ENCODE data around the gene TMEM109. TPM values are rescaled to one million over a fixed set of nuclear protein-coding genes. Genes with fewer than 3 reads are reported as not detected.

Gene TMEM109
- total and polyA plus RNA-seq, 8 donors = 82.9 to 130 (median 92.7) TPM

- Histone ChIP-seq H3K4me1 (peaks cover 15 to 48% of the 10 kb centered on the region in 2 donors), H3K27ac (no peak overlapping the region), H3K36me3 (no peaks in the 10 kb centered on the region), H3K4me3 (no peak overlapping the region), H3K9me3 (no peaks in the 10 kb centered on the region), H3K27me3 (no peaks in the 10 kb centered on the region)
- DNase-seq (no peak), ATAC-seq (no peak)
- TF ChIP-seq CTCF (IDR thresholded peaks at IDR 0.05) = no peak
- intact Hi-C loops (cut with DNase I) = no loop called here
These were observed 1.6 kb upstream of the TMEM109 start for GRCh38 chr11:60912223-60912850.

GRCh38 chr11:60912851-60913528, 968 bp upstream of the TMEM109 start:
- Histone ChIP-seq H3K4me3 (peak overlapping the region; percentile 73 to 74), H3K36me3 (no peaks in the 10 kb centered on the region), H3K9me3 (no peaks in the 10 kb centered on the region), H3K27ac (peak overlapping the region; percentile 88 to 94), H3K4me1 (peaks cover 15 to 50% of the 10 kb centered on the region in 2 donors), H3K27me3 (no peaks in the 10 kb centered on the region)
- intact Hi-C loops (cut with DNase I) = no loop called here
- ATAC-seq (no peak), DNase-seq (peak in 1 of 4 donors; percentile 35)
- TF ChIP-seq CTCF (IDR thresholded peaks at IDR 0.05) = no peak

- Histone ChIP-seq H3K27me3 (no peaks in the 10 kb centered on the region), H3K27ac (peak overlapping the region; percentile 88 to 94), H3K4me1 (peaks cover 15 to 67% of the 10 kb centered on the region in 2 donors), H3K36me3 (peaks cover 0 to 3% of the 10 kb centered on the region in 2 donors), H3K9me3 (no peaks in the 10 kb centered on the region), H3K4me3 (peak overlapping the region; percentile 73 to 74)
- peak; percentile 51 for ATAC-seq
- TF ChIP-seq CTCF (IDR thresholded peaks at IDR 0.05) = no peak
- intact Hi-C loops (cut with DNase I) = no loop called here
- peak in 1 of 4 donors; percentile 86 for DNase-seq
These were observed 782 bp downstream of the TMEM109 start for GRCh38 chr11:60914633-60915247.

- Histone ChIP-seq H3K9me3 (no peaks in the 10 kb centered on the region), H3K27ac (peak overlapping the region; percentile 88 to 94), H3K36me3 (peaks cover 0 to 10% of the 10 kb centered on the region in 2 donors), H3K4me1 (peaks cover 15 to 70% of the 10 kb centered on the region in 2 donors), H3K4me3 (peak overlapping the region; percentile 73 to 74), H3K27me3 (no peaks in the 10 kb centered on the region)
- intact Hi-C loops (cut with DNase I) = no loop called here
- no peak for TF ChIP-seq CTCF (IDR thresholded peaks at IDR 0.05)
- peak in 3 of 4 donors; percentile 55 to 85 (median 80) for DNase-seq
- ATAC-seq = peak; percentile 67
These were observed 1.4 kb downstream of the TMEM109 start for GRCh38 chr11:60915248-60915914.

Data from left lung (tissue), 10 donors.